HepG2 (cell line): ENCODE results near the gene METTL26. TPM values are rescaled to one million over a fixed set of nuclear protein-coding genes. Genes with fewer than 3 reads are reported as not detected.
A peak's percentile ranks its signal among the peaks of the same experiment; 100 is the strongest.

Source experiments
- MAZ ChIP-seq, 2 experiments: sonication (generic) in 1 of 2; formaldehyde crosslinking in 1 of 2; IDR thresholded peaks; 2 replicates each; pipeline versions ENCODE4 v1.5.0 to v1.6.1; 2012 to 2020; ENCODE audit warnings: low read depth in 2 of 2, mild to moderate bottlenecking in 2 of 2, borderline replicate concordance in 1 of 2, improper control_type of control experiment in 1 of 2, low read length in 1 of 2, missing genetic modification reagents in 1 of 2, moderate library complexity in 1 of 2
- RAD21 ChIP-seq: fragments of 450-650 bp; formaldehyde crosslinking; IDR thresholded peaks from 2 replicates; pipeline ENCODE4 v1.5.0; 2020; ENCODE audit warnings: mild to moderate bottlenecking
- RBAK ChIP-seq: sonication (generic); formaldehyde crosslinking; IDR thresholded peaks from 2 replicates; pipeline ENCODE4 v1.5.1; 2020; ENCODE audit warnings: mild to moderate bottlenecking, missing genetic modification reagents
- SNAI1 ChIP-seq: sonication (generic); formaldehyde crosslinking; IDR thresholded peaks from 2 replicates; pipeline ENCODE4 v1.5.0; 2020; ENCODE audit warnings: mild to moderate bottlenecking, missing genetic modification reagents, borderline replicate concordance
- ZFP41 ChIP-seq: sonication (generic); formaldehyde crosslinking; IDR thresholded peaks from 2 replicates; pipeline ENCODE4 v1.4.0; 2020; ENCODE audit warnings: mild to moderate bottlenecking, missing genetic modification reagents, borderline replicate concordance
- ZNF44 ChIP-seq: sonication (generic); formaldehyde crosslinking; IDR thresholded peaks from 2 replicates; pipeline ENCODE4 v1.5.1; 2020; ENCODE audit warnings: mild to moderate bottlenecking, missing genetic modification reagents
- ZNF564 ChIP-seq: sonication (generic); formaldehyde crosslinking; IDR thresholded peaks from 2 replicates; pipeline ENCODE4 v1.8.1; 2023; ENCODE audit warnings: mild to moderate bottlenecking, missing genetic modification reagents
- ZNF761 ChIP-seq: sonication (generic); formaldehyde crosslinking; conservative IDR thresholded peaks from 2 replicates; pipeline ENCODE4 v1.4.0; 2020; ENCODE audit warnings: mild to moderate bottlenecking, missing genetic modification reagents
- polyA plus RNA-seq, 8 experiments: library from polyadenylated mRNA; depleted of rRNA in 3 of 8; stranded (reverse) in 7 of 8; unstranded in 1 of 8; fragments of >200 nt; fragmentation: Illumina TruSeq in 4 of 8; extraction: Trizol in 4 of 8; gene quantifications; 2 replicates each; pipeline versions ENCODE4 v1.2.1 to v1.2.3, GENCODE V29; 2011 to 2016; ENCODE audit warnings: low read depth in 4 of 8, missing spikeins in 1 of 8, mixed read lengths in 1 of 8; ENCODE audit not compliant: insufficient read depth in 1 of 8
- total RNA-seq, 5 experiments: library from RNA; depleted of rRNA; stranded (reverse); fragments of >200 nt; fragmentation: Illumina TruSeq; extraction: Trizol; gene quantifications; 2 replicates each; pipeline ENCODE4 v1.2.3, GENCODE V29; 2016; ENCODE audit warnings: low read depth in 1 of 5
- TF ChIP-seq, protein P1 (sequence below): sonication (generic); formaldehyde crosslinking; IDR thresholded peaks from 2 replicates; pipeline ENCODE4 v1.4.0; 2020; ENCODE audit warnings: missing genetic modification reagents
- TF ChIP-seq, protein P2 (sequence below): sonication (generic); formaldehyde crosslinking; IDR thresholded peaks from 2 replicates; pipeline ENCODE4 v1.4.0; 2020; ENCODE audit warnings: missing genetic modification reagents, borderline replicate concordance
- TF ChIP-seq, protein P3 (sequence below): sonication (generic); formaldehyde crosslinking; conservative IDR thresholded peaks from 2 replicates; pipeline ENCODE4 v1.4.0; 2020; ENCODE audit warnings: mild to moderate bottlenecking, missing genetic modification reagents, moderate library complexity
- TF ChIP-seq, protein P4 (sequence below): IDR thresholded peaks from 2 replicates; pipeline ENCODE4 v1.6.1; 2016
- TF ChIP-seq, protein P5 (sequence below): sonication (generic); formaldehyde crosslinking; IDR thresholded peaks from 2 replicates; pipeline ENCODE4 v1.8.1; 2023; ENCODE audit warnings: missing genetic modification reagents, inconsistent platforms, borderline replicate concordance

Gene METTL26
- total and polyA plus RNA-seq, 2 of the 13 experiments (the other 11 are each of a cell fraction or from before 2014, with no cell fraction given) = 65.5 to 70.1 TPM

DNA sequence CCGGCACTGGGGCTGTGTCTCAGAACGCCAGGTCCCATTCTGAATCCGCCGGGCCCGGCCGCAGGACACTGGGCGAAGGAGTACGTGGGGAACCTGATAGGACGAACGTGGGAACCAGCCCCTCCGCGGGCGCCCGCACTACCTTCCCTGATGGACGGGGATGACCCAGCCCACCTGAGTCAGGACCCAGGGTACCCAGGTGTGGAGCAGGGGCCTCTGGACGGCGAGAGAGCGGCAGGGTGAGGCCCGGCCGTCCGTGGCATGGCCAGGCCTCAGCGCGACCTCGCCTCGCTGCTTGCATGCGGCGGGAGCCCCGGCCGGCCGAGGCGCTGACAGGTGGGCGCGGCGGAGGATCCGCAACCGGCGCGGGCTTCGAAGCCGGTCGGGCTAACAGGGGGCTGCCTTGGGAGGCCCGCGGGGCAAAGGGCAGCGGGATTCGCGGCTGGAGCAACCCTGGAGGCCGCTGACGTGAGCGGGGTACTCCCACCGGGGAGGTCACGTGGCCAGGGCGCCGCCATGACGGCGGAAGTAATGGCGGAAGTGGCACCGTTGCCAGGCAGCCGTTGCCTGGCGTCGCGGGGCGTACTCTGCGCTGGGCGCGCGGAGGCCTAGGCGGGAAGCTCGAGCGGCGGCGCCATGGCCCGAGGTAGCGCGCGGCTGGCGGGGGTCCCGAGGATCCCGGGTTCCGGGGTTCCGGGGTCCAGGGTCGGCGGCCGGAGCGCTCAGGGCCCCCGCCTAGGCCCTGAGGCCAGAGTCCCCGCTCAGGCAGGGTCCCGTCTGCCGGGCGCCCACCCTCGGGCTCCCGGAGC lies 12.9 kb upstream of the METTL26 start, which contains the start of gene WDR90 (continued):
- 0 out of 2 replicates have a peak, but pooled peaks have one; percentile 32 for TF ChIP-seq ZFP41 (CRISPR knock-in tag)
- TF ChIP-seq, protein P1, sequence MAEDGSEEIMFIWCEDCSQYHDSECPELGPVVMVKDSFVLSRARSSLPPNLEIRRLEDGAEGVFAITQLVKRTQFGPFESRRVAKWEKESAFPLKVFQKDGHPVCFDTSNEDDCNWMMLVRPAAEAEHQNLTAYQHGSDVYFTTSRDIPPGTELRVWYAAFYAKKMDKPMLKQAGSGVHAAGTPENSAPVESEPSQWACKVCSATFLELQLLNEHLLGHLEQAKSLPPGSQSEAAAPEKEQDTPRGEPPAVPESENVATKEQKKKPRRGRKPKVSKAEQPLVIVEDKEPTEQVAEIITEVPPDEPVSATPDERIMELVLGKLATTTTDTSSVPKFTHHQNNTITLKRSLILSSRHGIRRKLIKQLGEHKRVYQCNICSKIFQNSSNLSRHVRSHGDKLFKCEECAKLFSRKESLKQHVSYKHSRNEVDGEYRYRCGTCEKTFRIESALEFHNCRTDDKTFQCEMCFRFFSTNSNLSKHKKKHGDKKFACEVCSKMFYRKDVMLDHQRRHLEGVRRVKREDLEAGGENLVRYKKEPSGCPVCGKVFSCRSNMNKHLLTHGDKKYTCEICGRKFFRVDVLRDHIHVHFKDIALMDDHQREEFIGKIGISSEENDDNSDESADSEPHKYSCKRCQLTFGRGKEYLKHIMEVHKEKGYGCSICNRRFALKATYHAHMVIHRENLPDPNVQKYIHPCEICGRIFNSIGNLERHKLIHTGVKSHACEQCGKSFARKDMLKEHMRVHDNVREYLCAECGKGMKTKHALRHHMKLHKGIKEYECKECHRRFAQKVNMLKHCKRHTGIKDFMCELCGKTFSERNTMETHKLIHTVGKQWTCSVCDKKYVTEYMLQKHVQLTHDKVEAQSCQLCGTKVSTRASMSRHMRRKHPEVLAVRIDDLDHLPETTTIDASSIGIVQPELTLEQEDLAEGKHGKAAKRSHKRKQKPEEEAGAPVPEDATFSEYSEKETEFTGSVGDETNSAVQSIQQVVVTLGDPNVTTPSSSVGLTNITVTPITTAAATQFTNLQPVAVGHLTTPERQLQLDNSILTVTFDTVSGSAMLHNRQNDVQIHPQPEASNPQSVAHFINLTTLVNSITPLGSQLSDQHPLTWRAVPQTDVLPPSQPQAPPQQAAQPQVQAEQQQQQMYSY (CRISPR knock-in tag) = no peak
- TF ChIP-seq RBAK (CRISPR knock-in tag) = no peak
- TF ChIP-seq, protein P2, sequence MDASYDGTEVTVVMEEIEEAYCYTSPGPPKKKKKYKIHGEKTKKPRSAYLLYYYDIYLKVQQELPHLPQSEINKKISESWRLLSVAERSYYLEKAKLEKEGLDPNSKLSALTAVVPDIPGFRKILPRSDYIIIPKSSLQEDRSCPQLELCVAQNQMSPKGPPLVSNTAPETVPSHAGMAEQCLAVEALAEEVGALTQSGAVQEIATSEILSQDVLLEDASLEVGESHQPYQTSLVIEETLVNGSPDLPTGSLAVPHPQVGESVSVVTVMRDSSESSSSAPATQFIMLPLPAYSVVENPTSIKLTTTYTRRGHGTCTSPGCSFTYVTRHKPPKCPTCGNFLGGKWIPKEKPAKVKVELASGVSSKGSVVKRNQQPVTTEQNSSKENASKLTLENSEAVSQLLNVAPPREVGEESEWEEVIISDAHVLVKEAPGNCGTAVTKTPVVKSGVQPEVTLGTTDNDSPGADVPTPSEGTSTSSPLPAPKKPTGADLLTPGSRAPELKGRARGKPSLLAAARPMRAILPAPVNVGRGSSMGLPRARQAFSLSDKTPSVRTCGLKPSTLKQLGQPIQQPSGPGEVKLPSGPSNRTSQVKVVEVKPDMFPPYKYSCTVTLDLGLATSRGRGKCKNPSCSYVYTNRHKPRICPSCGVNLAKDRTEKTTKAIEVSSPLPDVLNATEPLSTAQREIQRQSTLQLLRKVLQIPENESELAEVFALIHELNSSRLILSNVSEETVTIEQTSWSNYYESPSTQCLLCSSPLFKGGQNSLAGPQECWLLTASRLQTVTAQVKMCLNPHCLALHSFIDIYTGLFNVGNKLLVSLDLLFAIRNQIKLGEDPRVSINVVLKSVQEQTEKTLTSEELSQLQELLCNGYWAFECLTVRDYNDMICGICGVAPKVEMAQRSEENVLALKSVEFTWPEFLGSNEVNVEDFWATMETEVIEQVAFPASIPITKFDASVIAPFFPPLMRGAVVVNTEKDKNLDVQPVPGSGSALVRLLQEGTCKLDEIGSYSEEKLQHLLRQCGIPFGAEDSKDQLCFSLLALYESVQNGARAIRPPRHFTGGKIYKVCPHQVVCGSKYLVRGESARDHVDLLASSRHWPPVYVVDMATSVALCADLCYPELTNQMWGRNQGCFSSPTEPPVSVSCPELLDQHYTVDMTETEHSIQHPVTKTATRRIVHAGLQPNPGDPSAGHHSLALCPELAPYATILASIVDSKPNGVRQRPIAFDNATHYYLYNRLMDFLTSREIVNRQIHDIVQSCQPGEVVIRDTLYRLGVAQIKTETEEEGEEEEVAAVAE (CRISPR knock-in tag) = peak; percentile 60
- TF ChIP-seq, protein P3, sequence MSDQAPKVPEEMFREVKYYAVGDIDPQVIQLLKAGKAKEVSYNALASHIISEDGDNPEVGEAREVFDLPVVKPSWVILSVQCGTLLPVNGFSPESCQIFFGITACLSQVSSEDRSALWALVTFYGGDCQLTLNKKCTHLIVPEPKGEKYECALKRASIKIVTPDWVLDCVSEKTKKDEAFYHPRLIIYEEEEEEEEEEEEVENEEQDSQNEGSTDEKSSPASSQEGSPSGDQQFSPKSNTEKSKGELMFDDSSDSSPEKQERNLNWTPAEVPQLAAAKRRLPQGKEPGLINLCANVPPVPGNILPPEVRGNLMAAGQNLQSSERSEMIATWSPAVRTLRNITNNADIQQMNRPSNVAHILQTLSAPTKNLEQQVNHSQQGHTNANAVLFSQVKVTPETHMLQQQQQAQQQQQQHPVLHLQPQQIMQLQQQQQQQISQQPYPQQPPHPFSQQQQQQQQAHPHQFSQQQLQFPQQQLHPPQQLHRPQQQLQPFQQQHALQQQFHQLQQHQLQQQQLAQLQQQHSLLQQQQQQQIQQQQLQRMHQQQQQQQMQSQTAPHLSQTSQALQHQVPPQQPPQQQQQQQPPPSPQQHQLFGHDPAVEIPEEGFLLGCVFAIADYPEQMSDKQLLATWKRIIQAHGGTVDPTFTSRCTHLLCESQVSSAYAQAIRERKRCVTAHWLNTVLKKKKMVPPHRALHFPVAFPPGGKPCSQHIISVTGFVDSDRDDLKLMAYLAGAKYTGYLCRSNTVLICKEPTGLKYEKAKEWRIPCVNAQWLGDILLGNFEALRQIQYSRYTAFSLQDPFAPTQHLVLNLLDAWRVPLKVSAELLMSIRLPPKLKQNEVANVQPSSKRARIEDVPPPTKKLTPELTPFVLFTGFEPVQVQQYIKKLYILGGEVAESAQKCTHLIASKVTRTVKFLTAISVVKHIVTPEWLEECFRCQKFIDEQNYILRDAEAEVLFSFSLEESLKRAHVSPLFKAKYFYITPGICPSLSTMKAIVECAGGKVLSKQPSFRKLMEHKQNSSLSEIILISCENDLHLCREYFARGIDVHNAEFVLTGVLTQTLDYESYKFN = peak; percentile 75
- no peak for TF ChIP-seq SNAI1 (CRISPR knock-in tag)
- TF ChIP-seq, protein P4, sequence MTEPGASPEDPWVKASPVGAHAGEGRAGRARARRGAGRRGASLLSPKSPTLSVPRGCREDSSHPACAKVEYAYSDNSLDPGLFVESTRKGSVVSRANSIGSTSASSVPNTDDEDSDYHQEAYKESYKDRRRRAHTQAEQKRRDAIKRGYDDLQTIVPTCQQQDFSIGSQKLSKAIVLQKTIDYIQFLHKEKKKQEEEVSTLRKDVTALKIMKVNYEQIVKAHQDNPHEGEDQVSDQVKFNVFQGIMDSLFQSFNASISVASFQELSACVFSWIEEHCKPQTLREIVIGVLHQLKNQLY (CRISPR knock-in tag) = peak; percentile 59; the same call in 1 of the 2 replicates
- peak; percentile 76 for TF ChIP-seq MAZ (IDR thresholded peaks at IDR 0.05; ENCODE audit: borderline replicate concordance, low read depth, low read length)
- TF ChIP-seq MAZ (CRISPR knock-in tag; IDR thresholded peaks at IDR 0.05; ENCODE audit: low read depth) = peak; percentile 94
- no peak for TF ChIP-seq ZNF44 (CRISPR knock-in tag)
- peak; percentile 69; the same call in 1 of the 2 replicates for TF ChIP-seq ZNF564 (CRISPR knock-in tag)
- TF ChIP-seq ZNF761 (CRISPR knock-in tag) = peak; percentile 30; the same call in 1 of the 2 replicates
- peak; percentile 54; the same call in 1 of the 2 replicates for TF ChIP-seq RAD21
- TF ChIP-seq, protein P5, sequence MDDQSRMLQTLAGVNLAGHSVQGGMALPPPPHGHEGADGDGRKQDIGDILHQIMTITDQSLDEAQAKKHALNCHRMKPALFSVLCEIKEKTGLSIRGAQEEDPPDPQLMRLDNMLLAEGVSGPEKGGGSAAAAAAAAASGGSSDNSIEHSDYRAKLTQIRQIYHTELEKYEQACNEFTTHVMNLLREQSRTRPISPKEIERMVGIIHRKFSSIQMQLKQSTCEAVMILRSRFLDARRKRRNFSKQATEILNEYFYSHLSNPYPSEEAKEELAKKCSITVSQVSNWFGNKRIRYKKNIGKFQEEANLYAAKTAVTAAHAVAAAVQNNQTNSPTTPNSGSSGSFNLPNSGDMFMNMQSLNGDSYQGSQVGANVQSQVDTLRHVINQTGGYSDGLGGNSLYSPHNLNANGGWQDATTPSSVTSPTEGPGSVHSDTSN (CRISPR knock-in tag) = no peak
